ENCODE results near the gene EIF2B2. TPM values are rescaled to one million over a fixed set of nuclear protein-coding genes. Genes with fewer than 3 reads are reported as not detected.

EIF2B2 gene
- total and polyA plus RNA-seq, 9 of the 15 experiments (the other 6 are each of a cell fraction or from before 2014, with no cell fraction given): 10.6 to 94.1 (median 38.9) TPM

DNA sequence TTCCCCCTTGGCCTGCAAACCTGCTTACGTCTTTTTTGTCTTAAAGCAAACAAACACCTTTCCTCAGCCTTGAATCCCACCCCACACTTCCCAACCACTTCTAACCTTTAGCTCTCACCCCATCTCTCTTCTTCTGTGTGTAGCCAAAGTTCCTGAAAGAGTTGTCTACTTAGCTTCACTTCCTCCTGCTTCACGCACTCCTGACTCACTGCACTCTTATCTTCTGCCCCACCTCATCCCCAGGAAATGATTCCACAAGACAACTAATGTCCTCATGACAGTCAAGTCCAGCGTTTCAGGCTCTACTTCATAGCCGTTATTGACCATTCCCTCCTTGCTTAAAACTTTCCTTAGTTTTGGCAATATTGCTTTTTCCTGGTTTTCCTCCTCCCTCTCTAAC, 22.4 kb downstream of the EIF2B2 start (continued):
- TF ChIP-seq THRA (IDR thresholded peaks at IDR 0.05) (no peak), ZNF384 (IDR thresholded peaks at IDR 0.05; ENCODE audit: low read depth, low read length) (no peak), RHOXF2B (CRISPR knock-in tag; conservative IDR thresholded peaks at IDR 0.05) (no peak), PURB (CRISPR knock-in tag; IDR thresholded peaks at IDR 0.05; ENCODE audit: low read depth) (no peak), DDX20 (tag; IDR thresholded peaks at IDR 0.05; ENCODE audit: low read depth) (no peak), SMAD1 (IDR thresholded peaks at IDR 0.05; ENCODE audit: low read depth, low read length, partially characterized antibody) (no peak), HDAC6 (IDR thresholded peaks at IDR 0.05; ENCODE audit: low read depth, low read length) (no peak), SMARCC2 (IDR thresholded peaks at IDR 0.05; ENCODE audit: low read depth) (peak; percentile 81; the same call in 1 of the 2 replicates), KDM2B (CRISPR knock-in tag; IDR thresholded peaks at IDR 0.05) (no peak), ELK1 (CRISPR knock-in tag; IDR thresholded peaks at IDR 0.05) (no peak), OTX1 (CRISPR knock-in tag; IDR thresholded peaks at IDR 0.05) (no peak), U2AF2 (optimal IDR thresholded peaks at IDR 0.05; ENCODE audit: low read depth, low read length) (no peak), PHB2 (IDR thresholded peaks at IDR 0.05; ENCODE audit: low read depth) (no peak), ZNF780A (CRISPR knock-in tag; IDR thresholded peaks at IDR 0.05) (no peak), JUNB (CRISPR knock-in tag; conservative IDR thresholded peaks at IDR 0.05) (no peak), TCF3 (CRISPR knock-in tag; IDR thresholded peaks at IDR 0.05) (peak; percentile 58; the same call in 1 of the 2 replicates), HCFC1 (IDR thresholded peaks at IDR 0.05; ENCODE audit: low read depth, low read length) (no peak), ZNF274 (IDR thresholded peaks at IDR 0.05; ENCODE audit: borderline replicate concordance, low read depth, low read length) (no peak), MYBL2 (IDR thresholded peaks at IDR 0.05; ENCODE audit: low read depth) (no peak), MYBL2 (CRISPR knock-in tag; IDR thresholded peaks at IDR 0.05; ENCODE audit: borderline replicate concordance) (no peak), TCFL5 (CRISPR knock-in tag; conservative IDR thresholded peaks at IDR 0.05) (no peak), TEAD1 (CRISPR knock-in tag; IDR thresholded peaks at IDR 0.05) (no peak), SUPT5H (IDR thresholded peaks at IDR 0.05) (0 out of 2 replicates have a peak, but pooled peaks have one; percentile 41), EHMT2 (IDR thresholded peaks at IDR 0.05) (peak; percentile 75), ATF2 (CRISPR knock-in tag; IDR thresholded peaks at IDR 0.05) (no peak), SRSF1 (IDR thresholded peaks at IDR 0.05; ENCODE audit: low read depth, low read length) (no peak)
- TF ChIP-seq, protein P1, sequence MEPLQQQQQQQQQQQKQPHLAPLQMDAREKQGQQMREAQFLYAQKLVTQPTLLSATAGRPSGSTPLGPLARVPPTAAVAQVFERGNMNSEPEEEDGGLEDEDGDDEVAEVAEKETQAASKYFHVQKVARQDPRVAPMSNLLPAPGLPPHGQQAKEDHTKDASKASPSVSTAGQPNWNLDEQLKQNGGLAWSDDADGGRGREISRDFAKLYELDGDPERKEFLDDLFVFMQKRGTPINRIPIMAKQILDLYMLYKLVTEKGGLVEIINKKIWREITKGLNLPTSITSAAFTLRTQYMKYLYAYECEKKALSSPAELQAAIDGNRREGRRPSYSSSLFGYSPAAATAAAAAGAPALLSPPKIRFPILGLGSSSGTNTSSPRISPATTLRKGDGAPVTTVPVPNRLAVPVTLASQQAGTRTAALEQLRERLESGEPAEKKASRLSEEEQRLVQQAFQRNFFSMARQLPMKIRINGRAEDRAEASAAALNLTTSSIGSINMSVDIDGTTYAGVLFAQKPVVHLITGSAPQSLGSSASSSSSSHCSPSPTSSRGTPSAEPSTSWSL (CRISPR knock-in tag; IDR thresholded peaks at IDR 0.05; ENCODE audit: borderline replicate concordance): no peak
